Measurements from ENCODE around the gene TTBK1. TPM values are rescaled to one million over a fixed set of nuclear protein-coding genes. Genes with fewer than 3 reads are reported as not detected.

Gene TTBK1
- total and polyA plus RNA-seq, 4 donors = 6.1 to 29.9 (median 19.3) TPM

- no peaks in the 10 kb centered on the region for H3K9me3 ChIP-seq (ENCODE audit: control insufficient read depth, insufficient read depth, low read length)
- H3K36me3 ChIP-seq (ENCODE audit: control insufficient read depth, insufficient read depth, low read length) = peaks cover 75% of the 10 kb centered on the region
- peaks cover 23% of the 10 kb centered on the region for H3K4me1 ChIP-seq (ENCODE audit: control insufficient read depth, insufficient read depth, low read length)
- 58% methylated on average over 17 of the region's 20 CpGs for WGBS (ENCODE audit: insufficient coverage)
- H3K4me3 ChIP-seq (ENCODE audit: low read depth, low read length) = no peak overlapping the region
- no peaks in the 10 kb centered on the region for H3K27me3 ChIP-seq (ENCODE audit: control insufficient read depth, insufficient read depth, low read length)
- DNase-seq (ENCODE audit: low read depth in 4 of 6, low spot score in 6 of 6) = peak in 5 of 6 donors; percentile 50 to 88 (median 62)
- H3K27ac ChIP-seq (ENCODE audit: low read depth, low read length) = peak overlapping the region; percentile 84
Observed at GRCh38 chr6:43221046-43221972, 22.0 kb upstream of the TTBK1 start.

- DNase-seq (ENCODE audit: low read depth in 4 of 6, low spot score in 6 of 6) = no peak
- Histone ChIP-seq H3K4me1 (ENCODE audit: control insufficient read depth, insufficient read depth, low read length) (peaks cover 23% of the 10 kb centered on the region), H3K27me3 (ENCODE audit: control insufficient read depth, insufficient read depth, low read length) (no peaks in the 10 kb centered on the region), H3K36me3 (ENCODE audit: control insufficient read depth, insufficient read depth, low read length) (peaks cover 68% of the 10 kb centered on the region), H3K27ac (ENCODE audit: low read depth, low read length) (peak overlapping the region; percentile 84), H3K9me3 (ENCODE audit: control insufficient read depth, insufficient read depth, low read length) (no peaks in the 10 kb centered on the region), H3K4me3 (ENCODE audit: low read depth, low read length) (no peak overlapping the region)
- WGBS (ENCODE audit: insufficient coverage) = 84% methylated on average over 10 of the region's 15 CpGs
Observed at GRCh38 chr6:43222418-43223059, 20.7 kb upstream of the TTBK1 start.

- Histone ChIP-seq H3K9me3 (ENCODE audit: control insufficient read depth, insufficient read depth, low read length) (no peaks in the 10 kb centered on the region), H3K4me1 (ENCODE audit: control insufficient read depth, insufficient read depth, low read length) (peaks cover 27% of the 10 kb centered on the region), H3K36me3 (ENCODE audit: control insufficient read depth, insufficient read depth, low read length) (peaks cover 68% of the 10 kb centered on the region), H3K27ac (ENCODE audit: low read depth, low read length) (no peak overlapping the region), H3K4me3 (ENCODE audit: low read depth, low read length) (no peak overlapping the region), H3K27me3 (ENCODE audit: control insufficient read depth, insufficient read depth, low read length) (no peaks in the 10 kb centered on the region)
- 92% methylated on average over 14 of the region's 14 CpGs for WGBS (ENCODE audit: insufficient coverage)
- no peak for DNase-seq (ENCODE audit: low read depth in 4 of 6, low spot score in 6 of 6)
Observed at GRCh38 chr6:43223175-43223574, 20.1 kb upstream of the TTBK1 start.

GRCh38 chr6:43226192-43226851 is 17.0 kb upstream of the TTBK1 start:
- no peaks in the 10 kb centered on the region for H3K27me3 ChIP-seq (ENCODE audit: control insufficient read depth, insufficient read depth, low read length)
- H3K4me3 ChIP-seq (ENCODE audit: low read depth, low read length) = no peak overlapping the region
- WGBS (ENCODE audit: insufficient coverage) = 90% methylated on average over 6 of the region's 11 CpGs
- no peaks in the 10 kb centered on the region for H3K9me3 ChIP-seq (ENCODE audit: control insufficient read depth, insufficient read depth, low read length)
- peaks cover 33% of the 10 kb centered on the region for H3K4me1 ChIP-seq (ENCODE audit: control insufficient read depth, insufficient read depth, low read length)
- peaks cover 40% of the 10 kb centered on the region for H3K36me3 ChIP-seq (ENCODE audit: control insufficient read depth, insufficient read depth, low read length)
- no peak for DNase-seq (ENCODE audit: low read depth in 4 of 6, low spot score in 6 of 6)
- no peak overlapping the region for H3K27ac ChIP-seq (ENCODE audit: low read depth, low read length)

- H3K4me1 ChIP-seq (ENCODE audit: control insufficient read depth, insufficient read depth, low read length) = peaks cover 18% of the 10 kb centered on the region
- peak; percentile 58 to 91 (median 63) for DNase-seq (ENCODE audit: low read depth in 4 of 6, low spot score in 6 of 6)
- WGBS (ENCODE audit: insufficient coverage) = 2% methylated on average over 82 of the region's 82 CpGs
- H3K9me3 ChIP-seq (ENCODE audit: control insufficient read depth, insufficient read depth, low read length) = no peaks in the 10 kb centered on the region
- H3K27me3 ChIP-seq (ENCODE audit: control insufficient read depth, insufficient read depth, low read length) = peaks cover 2% of the 10 kb centered on the region
- peaks cover 15% of the 10 kb centered on the region for H3K36me3 ChIP-seq (ENCODE audit: control insufficient read depth, insufficient read depth, low read length)
- peak within 1 kb of the TSS; percentile 45 for H3K4me3 ChIP-seq (ENCODE audit: low read depth, low read length)
- no peak within 1 kb of the TSS for H3K27ac ChIP-seq (ENCODE audit: low read depth, low read length)
Observed at GRCh38 chr6:43228951-43229802, 14.1 kb upstream of the TTBK1 start, which contains the start of gene DNPH1. DNPH1 (minus strand) TSS chr6:43229481; CDS start chr6:43229456, 25 bp downstream.

- Histone ChIP-seq H3K27ac (ENCODE audit: low read depth, low read length) (no peak overlapping the region), H3K4me1 (ENCODE audit: control insufficient read depth, insufficient read depth, low read length) (peaks cover 18% of the 10 kb centered on the region), H3K9me3 (ENCODE audit: control insufficient read depth, insufficient read depth, low read length) (no peaks in the 10 kb centered on the region), H3K36me3 (ENCODE audit: control insufficient read depth, insufficient read depth, low read length) (peaks cover 12% of the 10 kb centered on the region), H3K27me3 (ENCODE audit: control insufficient read depth, insufficient read depth, low read length) (peaks cover 2% of the 10 kb centered on the region), H3K4me3 (ENCODE audit: low read depth, low read length) (no peak overlapping the region)
- WGBS (ENCODE audit: insufficient coverage) = 77% methylated on average over 13 of the region's 17 CpGs
- DNase-seq (ENCODE audit: low read depth in 4 of 6, low spot score in 6 of 6) = no peak
Observed at GRCh38 chr6:43229803-43230620, 13.3 kb upstream of the TTBK1 start.

- Histone ChIP-seq H3K27ac (ENCODE audit: low read depth, low read length) (no peak overlapping the region), H3K4me3 (ENCODE audit: low read depth, low read length) (no peak overlapping the region), H3K9me3 (ENCODE audit: control insufficient read depth, insufficient read depth, low read length) (no peaks in the 10 kb centered on the region), H3K4me1 (ENCODE audit: control insufficient read depth, insufficient read depth, low read length) (peaks cover 18% of the 10 kb centered on the region), H3K27me3 (ENCODE audit: control insufficient read depth, insufficient read depth, low read length) (peaks cover 2% of the 10 kb centered on the region), H3K36me3 (ENCODE audit: control insufficient read depth, insufficient read depth, low read length) (peaks cover 3% of the 10 kb centered on the region)
- WGBS (ENCODE audit: insufficient coverage) = 90% methylated on average over 2 of the region's 4 CpGs
- DNase-seq (ENCODE audit: low read depth in 4 of 6, low spot score in 6 of 6) = no peak
Observed at GRCh38 chr6:43231053-43231452, 12.2 kb upstream of the TTBK1 start.

GRCh38 chr6:43231735-43232450 is 11.4 kb upstream of the TTBK1 start:
- peaks cover 2% of the 10 kb centered on the region for H3K27me3 ChIP-seq (ENCODE audit: control insufficient read depth, insufficient read depth, low read length)
- H3K36me3 ChIP-seq (ENCODE audit: control insufficient read depth, insufficient read depth, low read length) = no peaks in the 10 kb centered on the region
- peaks cover 18% of the 10 kb centered on the region for H3K4me1 ChIP-seq (ENCODE audit: control insufficient read depth, insufficient read depth, low read length)
- no peaks in the 10 kb centered on the region for H3K9me3 ChIP-seq (ENCODE audit: control insufficient read depth, insufficient read depth, low read length)
- H3K27ac ChIP-seq (ENCODE audit: low read depth, low read length) = no peak overlapping the region
- 73% methylated on average over 3 of the region's 3 CpGs for WGBS (ENCODE audit: insufficient coverage)
- H3K4me3 ChIP-seq (ENCODE audit: low read depth, low read length) = no peak overlapping the region
- DNase-seq (ENCODE audit: low read depth in 4 of 6, low spot score in 6 of 6) = no peak

Data from spinal cord (tissue), 10 donors.